Activated CD4-positive, alpha-beta T cell treated with anti-CD3 and anti-CD28 coated beads, Interleukin-2, Interleukin-4, amounts not matched to agents 100 ng/mL and 50 ng/mL, durations not matched to agents 16 hours and 8 hours (primary cell): ENCODE results near the gene TEAD3.

Experiments used
- DNase-seq: peaks from one replicate; pipeline ENCODE4 v3.0.0-alpha.2; 2020; ENCODE audit warnings: low spot score

TEAD3 gene

DNA sequence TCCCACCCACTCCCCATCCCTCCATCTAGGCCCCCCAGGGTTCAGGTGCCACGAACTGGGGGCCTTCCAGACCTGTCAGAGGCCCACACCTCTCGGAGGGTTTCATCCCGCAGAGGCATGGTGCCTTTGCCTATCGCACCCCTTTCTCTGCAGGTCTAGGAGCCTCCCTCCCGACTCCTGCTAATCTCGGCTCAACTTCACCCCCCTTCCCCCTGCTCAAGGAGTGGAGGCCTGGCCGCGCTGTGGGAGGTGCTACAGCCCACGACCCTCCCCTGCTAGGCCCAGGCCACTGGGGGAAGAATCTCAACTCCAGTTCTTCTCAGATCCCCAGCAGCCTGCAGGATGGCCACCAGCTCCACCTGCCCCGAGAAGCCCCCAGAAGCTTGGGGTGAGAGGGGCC lies 15.9 kb upstream of the TEAD3 start, which contains the start of gene TULP1:
TSS of gene TULP1 (minus strand) at position 157 of the 400 bp plus-strand sequence. CDS start at position 119, 38 bp downstream.
- DNase-seq = no peak

DNA sequence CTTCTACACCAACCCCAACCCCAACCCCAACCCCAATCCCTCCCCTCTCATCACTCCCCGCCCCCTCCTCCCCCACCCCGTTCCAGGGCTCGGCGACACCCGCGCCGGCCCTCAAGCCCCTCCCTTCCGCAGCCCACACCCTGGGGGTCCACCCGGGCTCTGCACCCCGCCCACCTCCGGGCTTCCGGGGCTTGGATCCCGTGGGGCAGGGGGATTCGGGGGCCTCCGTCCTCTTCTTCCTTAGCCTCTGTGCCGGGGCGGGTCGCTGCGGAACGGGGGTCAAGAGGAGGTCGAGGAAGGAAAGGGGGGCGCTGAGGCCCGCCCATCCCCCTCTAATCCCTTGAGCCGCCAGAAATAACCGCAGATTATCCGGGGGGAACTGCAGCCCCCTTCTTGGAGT lies 15.1 kb upstream of the TEAD3 start:
- DNase-seq = no peak

DNA sequence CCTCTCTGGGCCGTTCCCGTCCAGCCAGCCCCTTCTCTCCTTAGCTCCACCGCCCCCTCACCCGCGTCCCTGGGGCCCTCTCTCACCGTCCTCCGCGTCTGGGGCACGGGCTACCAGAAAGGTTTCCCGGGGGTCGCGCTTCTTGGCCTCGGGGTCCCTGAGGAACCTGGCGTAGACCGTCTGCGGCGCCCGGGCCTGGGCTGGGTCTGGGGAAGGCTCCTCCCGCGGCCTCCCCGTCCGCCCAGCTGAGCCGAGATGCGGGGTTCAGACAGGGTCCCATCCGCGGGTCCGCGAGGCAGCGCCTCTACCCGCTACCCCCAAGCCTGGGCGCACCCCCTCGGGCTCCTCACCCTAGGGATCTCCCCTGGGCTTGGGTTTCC lies 14.7 kb upstream of the TEAD3 start:
- DNase-seq = no peak

GRCh38 chr6:35510916-35511561 lies 14.2 kb upstream of the TEAD3 start:
- no peak for DNase-seq

- no peak for DNase-seq
These were observed 11.7 kb upstream of the TEAD3 start for GRCh38 chr6:35508542-35508941.

DNA sequence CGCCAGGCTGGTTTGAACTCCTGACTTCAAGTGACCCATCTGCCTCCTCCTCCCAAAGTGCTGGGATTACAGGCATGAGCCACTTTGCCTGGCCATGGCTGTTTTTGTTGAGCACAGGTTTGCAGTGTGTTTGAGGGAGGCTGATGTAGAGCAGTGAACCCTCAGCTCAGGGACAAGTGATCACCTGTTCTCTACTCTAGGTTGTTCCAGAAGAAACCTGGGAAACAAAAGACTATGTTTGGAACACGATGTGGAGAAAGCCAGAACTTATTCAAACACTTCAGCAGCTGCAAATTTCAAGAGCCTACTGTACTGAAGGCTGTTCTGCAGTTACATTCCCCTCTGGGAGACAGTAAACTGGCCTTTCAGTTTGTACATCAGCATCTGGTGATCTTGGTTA lies 11.1 kb upstream of the TEAD3 start:
- no peak for DNase-seq

DNA sequence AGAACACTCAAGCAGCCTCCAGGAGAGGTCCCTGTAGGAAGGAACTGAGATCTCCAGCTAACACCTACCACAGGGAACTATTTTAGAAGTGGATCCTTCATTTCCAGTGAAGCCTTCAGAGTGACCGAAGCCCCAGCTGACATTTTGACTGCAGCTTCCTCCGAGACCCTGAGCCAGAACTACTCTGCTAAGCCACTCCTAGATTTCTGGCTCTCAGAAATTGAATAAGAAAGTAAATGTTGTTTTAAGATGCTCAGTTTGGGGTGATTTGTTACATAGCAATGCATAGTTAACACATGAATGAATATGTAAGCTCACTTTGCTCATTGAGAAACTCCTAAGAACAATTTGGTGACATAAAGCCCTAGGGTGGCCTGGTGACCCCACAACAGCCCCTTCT lies 10.3 kb upstream of the TEAD3 start:
- no peak for DNase-seq

- DNase-seq = no peak
These were observed 9.7 kb upstream of the TEAD3 start for GRCh38 chr6:35506536-35506935.

DNA sequence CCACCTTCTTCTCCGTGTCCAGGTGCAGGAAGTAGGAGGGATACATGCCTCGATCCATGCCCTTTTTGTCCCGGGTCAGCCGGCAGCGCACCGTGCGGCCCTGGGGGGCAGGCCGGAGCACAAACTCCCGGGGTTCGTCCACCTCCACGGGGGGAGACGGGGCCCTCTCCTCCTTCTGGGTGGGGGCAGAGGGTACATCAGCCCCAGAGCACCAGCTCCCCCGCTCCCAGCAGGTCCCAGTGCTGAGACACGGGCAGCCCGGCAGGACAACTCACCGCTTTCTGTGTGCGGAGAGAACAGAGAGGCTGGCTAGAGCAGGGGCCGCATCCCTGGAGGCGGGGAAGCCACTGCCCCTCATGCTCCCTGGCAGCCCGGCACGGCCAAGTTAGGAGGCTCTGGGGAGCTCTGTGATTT lies 9.1 kb upstream of the TEAD3 start:
- DNase-seq = no peak

DNA sequence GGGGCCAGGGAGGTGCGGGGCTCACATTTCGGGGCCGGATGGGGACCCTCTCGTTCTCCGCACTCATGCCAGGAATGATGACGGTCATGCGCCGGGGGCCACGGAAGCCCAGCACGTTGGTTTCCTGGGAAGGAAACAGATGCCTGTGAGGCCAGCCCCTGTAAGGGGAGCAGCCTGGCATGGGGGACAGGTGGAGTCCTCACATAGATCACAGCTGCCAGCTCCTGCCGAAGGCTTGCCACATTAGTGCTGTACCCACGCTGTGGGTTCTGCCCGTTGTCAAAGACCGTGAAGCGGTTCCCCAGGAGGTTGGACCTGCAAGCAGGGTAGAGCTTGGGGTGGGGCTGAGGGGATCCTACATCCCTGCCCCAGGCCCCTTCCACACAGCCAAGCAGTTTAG lies 6.7 kb upstream of the TEAD3 start:
- no peak for DNase-seq

DNA sequence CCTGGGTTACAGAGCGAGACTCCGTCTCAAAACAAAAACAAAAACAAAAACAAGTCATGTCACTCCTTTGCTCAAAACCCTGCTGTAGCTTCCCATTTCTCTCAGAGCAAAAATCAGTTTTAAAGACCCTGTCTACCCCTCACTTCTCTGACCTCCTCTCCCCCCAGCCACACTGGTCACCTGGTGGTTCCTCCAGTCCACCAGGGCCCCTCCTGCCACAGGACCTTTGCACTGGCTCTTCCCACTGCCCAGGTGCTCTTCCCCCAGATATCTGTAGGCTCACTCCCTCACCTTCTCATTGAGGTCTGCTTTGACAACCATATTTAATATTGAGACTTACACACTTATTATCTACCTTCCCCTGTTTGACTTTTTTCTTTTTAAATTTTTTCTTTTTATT lies 4.9 kb upstream of the TEAD3 start:
- no peak for DNase-seq

- DNase-seq = no peak
These were observed 3.9 kb upstream of the TEAD3 start for GRCh38 chr6:35500782-35501181.

GRCh38 chr6:35499372-35499771 lies 2.5 kb upstream of the TEAD3 start:
- no peak for DNase-seq

GRCh38 chr6:35498422-35499067 lies 1.7 kb upstream of the TEAD3 start:
- no peak for DNase-seq

- no peak for DNase-seq
These were observed 917 bp upstream of the TEAD3 start for GRCh38 chr6:35497571-35498421.

GRCh38 chr6:35496036-35496840 lies 641 bp downstream of the TEAD3 start:
- DNase-seq = no peak

DNA sequence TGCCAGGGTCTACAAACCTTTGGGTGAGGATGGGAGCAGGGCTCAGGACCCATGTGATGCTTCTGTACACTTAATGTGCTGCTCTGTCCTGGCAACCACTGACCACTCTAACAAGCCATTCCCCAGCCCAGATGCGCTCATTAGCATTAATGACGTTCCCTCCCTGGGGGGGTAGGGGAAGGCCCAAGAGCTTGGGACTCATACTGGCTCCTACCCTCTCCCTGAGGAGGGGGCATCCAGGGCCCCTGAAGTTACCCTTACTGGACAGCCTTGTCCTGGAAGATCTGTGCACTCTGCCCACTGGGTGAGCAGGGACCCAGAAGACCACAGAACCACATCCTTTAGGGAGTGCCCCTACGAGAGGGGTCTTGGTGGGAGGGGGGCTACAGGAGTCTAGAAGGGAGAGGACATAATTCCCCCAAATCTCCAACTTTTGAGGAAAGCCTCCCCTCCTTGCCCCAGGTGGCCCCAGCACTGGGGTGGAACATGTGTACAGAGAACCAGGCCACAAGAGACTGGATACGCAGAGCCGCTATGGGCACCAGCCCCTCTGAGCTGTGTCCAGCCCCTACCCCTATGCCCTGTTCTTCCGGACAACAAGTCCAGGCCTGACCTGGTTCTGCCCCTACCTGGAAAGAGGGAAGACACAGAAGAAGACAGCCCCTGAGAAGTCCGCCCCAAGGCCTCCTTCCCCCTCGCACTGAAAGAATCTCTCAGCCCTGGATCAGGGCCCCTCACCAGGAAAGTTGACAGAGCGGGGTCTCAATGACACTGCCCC lies 1.4 kb downstream of the TEAD3 start:
- DNase-seq = no peak

- DNase-seq = no peak
These were observed 2.7 kb downstream of the TEAD3 start for GRCh38 chr6:35494161-35494563.

GRCh38 chr6:35493307-35493983 lies 3.4 kb downstream of the TEAD3 start:
- DNase-seq = no peak

- no peak for DNase-seq
These were observed 4.0 kb downstream of the TEAD3 start for GRCh38 chr6:35492974-35493284.
